Upper lobe of right lung (tissue), 1 donor: ENCODE results near the gene PPEF2. TPM values are rescaled to one million over a fixed set of nuclear protein-coding genes. Genes with fewer than 3 reads are reported as not detected.

Source experiments
- ATAC-seq: fragments of 200-7000 bp; cut with Tn5 transposase; one replicate; pipeline ENCODE4 v1.9.1; 2020; ENCODE audit warnings: mild to moderate bottlenecking, moderate library complexity
- DNase-seq: peaks from one replicate; pipeline ENCODE4 v3.0.0-alpha.2; 2020
- H3K27ac ChIP-seq: fragments of 200-600 bp; one replicate; pipeline ENCODE4 v1.8.0; 2022
- H3K27me3 ChIP-seq: fragments of 200-600 bp; one replicate; pipeline ENCODE4 v1.8.0; 2022; ENCODE audit warnings: mild to moderate bottlenecking
- H3K36me3 ChIP-seq: fragments of 200-600 bp; one replicate; pipeline ENCODE4 v1.8.0; 2022
- H3K4me1 ChIP-seq: fragments of 200-600 bp; one replicate; pipeline ENCODE4 v1.8.0; 2022
- H3K4me3 ChIP-seq: fragments of 200-600 bp; one replicate; pipeline ENCODE4 v1.8.0; 2022; ENCODE audit warnings: mild to moderate bottlenecking
- H3K9me3 ChIP-seq: fragments of 200-600 bp; one replicate; pipeline ENCODE4 v1.8.0; 2022
- CTCF ChIP-seq: fragments of 200-600 bp; IDR thresholded peaks from one replicate; pipeline ENCODE4 v1.8.0; 2022; ENCODE audit warnings: antibody characterized with exemption
- intact Hi-C: fragments of 100-400 bp; cut with DNase I; formaldehyde crosslinking; loops from one replicate; pipeline ENCODE4 v1.11.0; 2022
- total RNA-seq: library from RNA; stranded (reverse); fragmentation: NEBNext Ultra II Directional; extraction: Animal tissue kit (Norgen Biotek cat#: 25700); gene quantifications from one replicate; pipeline ENCODE4 v1.2.1, GENCODE V29; 2021
- donor health status: DM: no; HTN: yes; CAD: no; lungs with severe emphysema.

PPEF2 gene
- total RNA-seq, 1 donor from 2014 or later, result not detected

GRCh38 chr4:75891611-75892010 lies 10.6 kb downstream of the PPEF2 start:
- intact Hi-C loops, result no loop called here
- Histone ChIP-seq H3K4me3 (no peak overlapping the region), H3K9me3 (no peaks in the 10 kb centered on the region), H3K4me1 (no peaks in the 10 kb centered on the region), H3K27me3 (no peaks in the 10 kb centered on the region), H3K36me3 (no peaks in the 10 kb centered on the region), H3K27ac (no peak overlapping the region)
- no peak for ATAC-seq
- no peak for TF ChIP-seq CTCF
- DNase-seq, result no peak

- H3K27me3 ChIP-seq, result peaks cover 8% of the 10 kb centered on the region
- no peaks in the 10 kb centered on the region for H3K36me3 ChIP-seq
- no peak for TF ChIP-seq CTCF
- no peak overlapping the region for H3K4me3 ChIP-seq
- no peak for DNase-seq
- H3K9me3 ChIP-seq, result no peaks in the 10 kb centered on the region
- H3K4me1 ChIP-seq, result no peaks in the 10 kb centered on the region
- intact Hi-C loops, result no loop called here
- ATAC-seq, result no peak
- H3K27ac ChIP-seq, result no peak overlapping the region
Measured at GRCh38 chr4:75889537-75890199, 12.6 kb downstream of the PPEF2 start.

GRCh38 chr4:75886104-75886503 lies 16.1 kb downstream of the PPEF2 start:
- Histone ChIP-seq H3K9me3 (no peaks in the 10 kb centered on the region), H3K4me1 (no peaks in the 10 kb centered on the region), H3K36me3 (no peaks in the 10 kb centered on the region), H3K27ac (no peak overlapping the region), H3K27me3 (peaks cover 8% of the 10 kb centered on the region), H3K4me3 (no peak overlapping the region)
- ATAC-seq (no peak), DNase-seq (no peak)
- no peak for TF ChIP-seq CTCF
- intact Hi-C loops, result no loop called here

- intact Hi-C loops, result no loop called here
- no peak for TF ChIP-seq CTCF
- H3K27ac ChIP-seq, result no peak overlapping the region
Measured at GRCh38 chr4:75881476-75881875, 20.8 kb downstream of the PPEF2 start.

GRCh38 chr4:75880278-75880677 lies 22.0 kb downstream of the PPEF2 start:
- Histone ChIP-seq H3K4me1 (no peaks in the 10 kb centered on the region), H3K27me3 (no peaks in the 10 kb centered on the region), H3K4me3 (no peak overlapping the region), H3K36me3 (no peaks in the 10 kb centered on the region), H3K27ac (no peak overlapping the region), H3K9me3 (no peaks in the 10 kb centered on the region)
- intact Hi-C loops, result no loop called here
- TF ChIP-seq CTCF, result no peak
- ATAC-seq (no peak), DNase-seq (no peak)

More at GRCh38 chr4:75881476-75881875, 20.8 kb downstream of the PPEF2 start:
- Histone ChIP-seq H3K36me3 (no peaks in the 10 kb centered on the region), H3K4me3 (no peak overlapping the region), H3K4me1 (no peaks in the 10 kb centered on the region), H3K27me3 (peaks cover 7% of the 10 kb centered on the region), H3K9me3 (no peaks in the 10 kb centered on the region)
- DNase-seq (no peak), ATAC-seq (no peak)
